Fibroblast of the conjunctiva (primary cell): Measurements from ENCODE around the gene SLC30A1.

ENCODE experiments used
- DNase-seq: peaks from one replicate; pipeline ENCODE4 v3.0.0-alpha.2; 2010; ENCODE audit warnings: low read depth

SLC30A1 gene

GRCh38 chr1:211607754-211608473 lies 29.0 kb upstream of the SLC30A1 start:
- no peak for DNase-seq

DNA sequence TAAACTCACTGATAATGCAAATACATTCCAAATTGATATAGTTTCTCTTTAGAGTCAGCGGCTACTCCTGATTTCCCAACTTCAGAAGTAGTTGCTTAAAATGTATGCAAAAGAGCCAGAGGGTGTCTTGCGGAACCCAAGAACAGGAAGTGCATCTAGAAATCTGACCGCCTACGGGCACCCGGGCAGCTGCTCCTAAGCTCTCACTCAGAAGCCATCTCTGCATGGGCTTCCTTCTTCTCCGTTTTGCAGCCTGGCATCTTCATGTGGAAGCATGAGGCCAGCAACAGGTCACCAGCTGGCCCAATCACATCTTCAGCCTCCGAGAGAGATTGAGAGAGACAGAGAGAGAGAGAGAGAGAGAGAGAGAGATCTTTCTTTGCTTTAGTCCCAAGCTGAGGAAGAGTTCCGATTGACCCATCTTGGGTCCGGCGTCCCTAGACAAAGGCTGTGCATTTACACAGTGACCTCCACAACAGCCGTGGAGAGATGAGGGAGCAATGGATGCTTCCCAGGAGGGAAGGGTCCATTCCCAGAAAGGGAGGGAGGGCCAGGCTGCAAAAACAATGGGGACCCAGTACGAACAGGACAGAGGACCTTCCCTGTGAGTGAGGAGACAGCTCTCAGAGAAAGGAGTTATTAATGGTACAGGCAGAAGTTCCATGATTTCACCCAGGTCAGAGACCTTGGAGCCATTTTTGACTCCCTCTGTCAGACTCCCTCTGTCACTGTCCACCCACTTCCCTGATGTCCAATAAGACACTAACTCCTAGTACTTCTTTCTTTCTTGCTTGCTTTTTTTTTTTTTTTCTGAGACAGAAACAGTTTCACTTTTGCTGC lies 28.2 kb upstream of the SLC30A1 start:
- no peak for DNase-seq

DNA sequence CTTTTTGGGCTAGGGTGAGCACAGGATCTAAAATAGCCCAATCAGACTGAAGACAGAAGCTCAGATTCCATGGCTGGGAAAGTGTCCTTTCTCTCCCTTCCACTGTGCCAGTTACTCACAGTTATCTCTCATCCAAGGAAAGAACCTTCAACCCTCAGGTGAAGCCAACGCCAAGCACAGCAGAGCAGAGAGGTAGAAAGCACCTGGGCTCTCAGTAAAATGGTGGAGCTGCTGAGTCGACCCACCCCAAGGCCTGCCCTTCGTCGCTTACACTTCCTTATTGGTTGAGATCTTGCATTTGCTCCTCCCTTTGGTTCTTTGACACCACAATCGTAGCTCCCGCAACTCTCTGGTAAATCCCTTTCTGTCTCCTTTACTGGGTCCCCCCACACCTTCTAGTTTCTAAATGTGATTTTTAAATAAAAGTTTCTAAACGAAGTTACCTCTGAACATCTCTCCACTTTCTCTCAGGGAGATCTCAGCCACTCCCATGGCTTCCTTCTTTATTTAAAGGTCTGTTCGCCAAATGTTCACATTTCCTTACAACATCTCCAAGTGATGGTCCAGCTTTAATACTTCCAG lies 27.5 kb upstream of the SLC30A1 start:
- DNase-seq = no peak

DNA sequence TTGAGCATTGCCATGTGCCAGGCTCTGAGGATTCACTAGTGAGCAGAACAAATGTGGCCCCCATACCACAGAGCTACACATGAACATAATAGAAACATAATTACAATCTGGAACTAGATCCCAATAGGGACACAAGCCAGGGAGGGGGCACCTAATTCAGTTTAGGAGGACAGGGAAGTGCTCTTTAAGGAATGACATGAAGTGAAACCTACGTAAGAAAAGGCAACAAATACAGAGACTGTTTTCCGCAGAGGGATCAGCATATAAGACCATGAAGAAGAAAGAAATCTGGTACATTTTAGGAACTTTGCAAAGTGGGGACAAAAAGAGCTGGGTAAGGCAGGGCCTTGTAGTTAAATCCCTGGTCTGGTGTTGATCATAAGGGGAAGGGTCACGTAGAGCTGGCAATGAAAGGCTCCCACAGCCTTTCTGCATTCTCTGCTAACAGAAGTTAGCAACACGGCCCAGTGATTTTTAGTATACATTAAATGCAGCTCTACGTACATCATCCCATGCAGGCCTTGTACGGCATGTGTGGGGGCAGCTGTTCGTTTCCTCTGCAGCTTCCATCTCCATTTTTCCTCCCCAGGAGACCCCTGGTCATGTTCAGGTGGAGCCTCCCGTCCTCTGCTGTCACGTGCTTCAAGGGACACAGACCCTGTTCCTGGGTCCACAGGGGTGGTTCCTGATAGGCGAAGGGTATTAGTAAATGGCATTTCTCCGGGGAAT lies 26.8 kb upstream of the SLC30A1 start:
- no peak for DNase-seq

- DNase-seq = no peak
Measured at GRCh38 chr1:211605034-211605433, 26.1 kb upstream of the SLC30A1 start.

DNA sequence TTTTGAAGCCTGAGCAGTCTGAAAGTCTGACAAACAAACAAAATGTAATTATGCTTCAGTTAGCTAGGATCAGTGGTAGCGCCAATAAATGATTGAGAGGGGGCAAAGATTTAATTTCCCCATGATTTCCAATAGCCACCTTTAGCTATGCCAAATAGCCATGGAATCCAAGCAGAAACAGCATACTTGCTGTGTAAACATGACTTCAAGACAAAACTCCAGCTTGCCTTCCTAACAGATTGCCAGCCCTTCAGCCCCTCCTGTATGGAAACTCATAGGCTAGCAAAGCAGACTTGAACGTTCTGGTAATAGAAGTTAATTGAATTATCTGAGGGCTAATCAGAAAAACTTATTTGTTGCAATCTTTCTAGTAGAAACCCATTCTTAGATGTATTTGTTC lies 25.6 kb upstream of the SLC30A1 start:
- DNase-seq = no peak

- no peak for DNase-seq
Measured at GRCh38 chr1:211603713-211604112, 24.8 kb upstream of the SLC30A1 start.

GRCh38 chr1:211603191-211603701 lies 24.3 kb upstream of the SLC30A1 start:
- DNase-seq = no peak

DNA sequence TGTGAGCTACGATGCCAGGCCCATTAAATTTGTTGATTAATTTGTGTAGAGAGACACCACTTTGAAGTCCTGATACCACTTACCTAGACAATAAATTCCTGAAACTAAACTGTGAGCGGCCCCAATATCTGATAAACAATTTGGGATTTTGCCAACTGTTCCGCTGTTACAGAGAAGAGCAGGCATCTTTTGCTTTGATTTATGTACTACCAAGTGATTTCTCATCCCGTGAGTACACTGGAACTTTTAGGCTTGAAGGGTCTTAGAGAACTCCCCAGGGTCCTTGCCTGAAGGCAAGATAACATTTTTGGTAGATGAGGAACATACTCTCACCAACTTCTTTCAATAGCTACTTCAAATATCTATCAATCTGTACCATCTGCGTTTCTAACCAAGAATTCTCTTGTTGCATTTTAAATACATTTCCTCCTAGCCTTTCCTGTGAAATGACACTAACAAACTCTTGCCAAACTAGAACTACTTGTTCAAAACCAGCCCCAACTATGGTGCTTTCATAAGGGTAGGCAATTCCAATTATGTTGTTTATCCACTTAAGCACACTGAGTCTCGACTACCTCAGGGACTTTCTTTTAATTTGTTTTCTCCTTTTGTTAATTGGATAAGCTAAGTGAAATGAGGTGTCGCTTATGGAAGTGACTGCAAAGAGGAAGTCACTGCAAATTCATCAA lies 23.2 kb upstream of the SLC30A1 start:
- no peak for DNase-seq

DNA sequence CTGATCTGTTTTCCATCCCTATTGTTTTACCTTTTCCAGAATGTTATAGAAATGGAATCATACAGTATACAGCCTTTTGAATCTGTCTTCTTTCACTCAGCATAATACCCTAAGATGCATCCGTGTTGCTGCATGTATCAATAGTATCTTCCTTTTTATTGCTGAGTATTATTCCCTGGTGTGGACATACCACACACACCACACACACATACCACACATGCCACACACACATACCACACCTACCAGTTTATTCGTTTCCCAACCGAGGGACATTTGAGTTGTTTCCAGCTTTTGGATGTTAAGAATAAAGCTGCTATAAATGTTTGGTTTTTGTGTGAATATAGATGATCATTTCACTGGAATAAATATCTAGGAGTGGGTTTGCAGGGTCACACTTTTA lies 22.2 kb upstream of the SLC30A1 start:
- DNase-seq = no peak

DNA sequence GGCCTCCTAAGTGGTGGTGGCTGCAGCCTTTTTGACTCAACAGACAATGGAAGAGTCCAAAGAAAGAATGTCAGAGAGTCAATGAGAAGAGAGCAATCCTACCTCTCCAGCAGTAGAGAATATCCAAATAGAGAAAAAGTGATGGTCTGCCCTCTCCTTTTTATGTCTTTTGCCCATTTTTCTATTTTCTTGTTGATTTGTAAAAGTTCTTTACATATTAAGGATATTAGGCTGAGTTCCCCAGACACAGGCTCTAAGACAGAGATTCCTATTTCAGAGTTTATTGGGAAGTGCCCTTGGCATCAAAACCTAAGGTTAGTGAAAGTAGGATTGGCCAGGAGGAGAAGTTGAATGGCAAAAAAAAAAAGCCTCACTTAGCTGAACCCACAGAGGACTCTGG lies 20.3 kb upstream of the SLC30A1 start:
- DNase-seq = no peak

DNA sequence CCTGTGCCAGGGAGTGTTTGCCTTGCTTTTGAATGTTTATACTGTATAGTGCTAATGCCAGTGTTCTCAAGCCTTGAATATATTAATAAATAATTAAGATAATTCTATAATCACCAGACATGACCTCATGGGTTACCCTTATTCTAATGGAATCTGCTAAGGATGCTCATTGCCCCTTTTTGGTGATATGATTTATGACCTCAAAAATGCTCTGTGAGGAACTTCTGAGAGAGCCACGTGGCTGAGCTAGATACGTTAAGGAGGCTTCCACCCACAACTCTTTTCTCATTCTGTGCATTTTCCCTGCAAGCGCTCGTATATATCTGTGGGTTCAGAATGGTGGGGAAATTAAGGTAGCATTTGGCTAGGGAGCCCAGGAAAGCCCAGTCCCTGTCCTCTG lies 19.6 kb upstream of the SLC30A1 start:
- DNase-seq = no peak

DNA sequence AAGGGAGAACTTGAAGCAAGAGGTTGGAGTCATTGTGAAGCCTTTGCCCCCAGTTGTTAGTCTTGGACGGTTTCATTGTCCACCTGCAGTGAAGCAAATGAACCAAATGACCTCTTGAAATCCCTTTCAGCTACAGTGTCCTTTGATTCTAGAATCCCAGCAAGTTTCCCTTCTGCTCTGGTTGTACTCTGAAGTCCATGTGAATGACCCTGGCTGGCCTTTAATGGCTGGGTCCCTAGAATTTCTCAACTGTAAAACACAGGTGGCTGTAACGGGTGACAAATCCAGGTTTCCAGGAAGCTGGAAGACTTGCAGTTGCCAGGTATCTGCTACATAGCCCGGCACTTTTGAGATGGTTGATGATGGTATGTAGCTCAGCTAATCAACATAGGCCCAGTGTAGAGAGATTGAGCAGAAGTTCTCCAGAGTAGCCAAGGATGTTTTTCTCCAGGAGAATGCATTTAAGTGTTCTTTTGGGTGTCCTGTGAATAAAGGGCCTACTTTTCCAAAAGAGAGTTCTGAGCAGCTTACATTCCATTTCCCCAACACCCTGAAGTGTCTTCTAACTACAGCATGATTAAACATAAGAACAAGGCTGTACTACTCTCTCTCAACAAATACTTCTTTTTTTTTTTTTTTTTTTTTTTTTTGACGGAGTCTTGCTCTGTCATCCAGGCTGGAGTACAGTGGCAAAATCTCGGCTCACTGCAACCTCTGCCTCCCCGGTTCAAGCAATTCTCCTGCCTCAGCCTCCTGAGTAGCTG lies 17.6 kb upstream of the SLC30A1 start:
- no peak for DNase-seq

GRCh38 chr1:211595419-211595818 lies 16.5 kb upstream of the SLC30A1 start:
- DNase-seq = no peak

GRCh38 chr1:211591980-211592493 lies 13.1 kb upstream of the SLC30A1 start:
- no peak for DNase-seq

DNA sequence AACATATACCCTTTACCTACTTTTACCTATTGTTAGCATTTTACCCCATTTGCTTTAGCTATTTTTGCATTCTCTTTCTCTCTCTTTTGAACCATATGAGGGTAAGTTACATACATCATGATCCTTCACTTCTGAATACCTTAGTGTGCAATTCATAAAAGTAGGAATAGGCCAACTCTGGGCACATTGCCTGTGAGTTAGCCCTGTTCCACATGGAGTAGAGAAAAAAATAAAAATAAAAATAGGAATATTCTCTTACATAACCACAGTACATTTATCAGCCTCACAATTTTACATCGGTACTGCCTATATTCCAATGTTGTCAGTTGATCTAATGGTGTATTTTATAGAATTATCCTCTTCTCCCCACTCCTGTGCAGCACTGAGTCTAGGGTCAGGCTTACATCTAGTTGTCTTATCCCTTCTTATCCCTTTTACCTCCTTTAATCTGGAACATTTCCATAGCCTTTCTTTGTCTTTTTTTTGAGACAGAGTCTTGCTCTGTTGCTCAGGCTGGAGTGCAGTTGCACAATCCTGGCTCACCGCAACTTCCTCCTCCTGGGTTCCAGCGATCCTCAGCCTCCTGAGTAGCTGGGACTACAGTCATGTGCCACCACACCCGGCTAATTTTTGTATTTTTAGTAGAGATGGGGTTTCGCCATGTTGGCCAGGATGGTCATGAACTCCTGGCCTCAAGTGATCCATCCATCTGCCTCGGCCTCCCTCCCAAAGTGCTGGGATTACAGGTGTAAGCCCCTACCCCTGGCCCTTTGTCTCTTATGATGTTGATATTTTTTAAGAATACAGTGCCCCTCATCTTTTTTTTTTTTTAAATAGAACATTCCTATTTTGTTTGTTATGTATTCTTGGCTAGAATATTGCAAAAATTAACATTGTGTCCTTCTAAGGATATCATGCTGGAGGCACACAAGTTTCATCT lies 11.1 kb upstream of the SLC30A1 start:
- DNase-seq = no peak

GRCh38 chr1:211588711-211589110 lies 9.8 kb upstream of the SLC30A1 start:
- no peak for DNase-seq

- no peak for DNase-seq
Measured at GRCh38 chr1:211587123-211587522, 8.2 kb upstream of the SLC30A1 start.

DNA sequence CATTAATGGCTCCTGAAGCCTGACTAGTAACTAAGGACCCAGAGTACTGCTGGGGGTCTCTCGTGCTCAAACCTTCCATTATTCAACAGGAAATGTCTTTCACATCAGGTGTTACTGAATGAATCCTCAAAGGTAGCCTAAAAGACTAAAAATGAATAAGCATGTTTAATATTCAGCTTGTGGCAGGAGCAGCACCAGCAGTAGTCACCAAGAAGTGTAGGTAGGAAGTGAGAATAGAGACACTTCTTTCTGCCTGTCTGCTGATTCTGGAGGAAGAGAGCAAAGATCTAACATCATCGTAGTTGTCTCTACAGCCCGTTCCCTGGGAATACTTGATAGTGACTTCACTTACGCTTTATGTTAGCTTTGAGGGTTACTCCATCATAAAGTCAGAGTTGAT lies 7.6 kb upstream of the SLC30A1 start:
- DNase-seq = no peak
